ENCODE data around the gene MAD1L1. TPM values are rescaled to one million over a fixed set of nuclear protein-coding genes. Genes with fewer than 3 reads are reported as not detected.

MAD1L1 gene
- total RNA-seq, 1 donor from 2014 or later, result 57.4 TPM

DNA sequence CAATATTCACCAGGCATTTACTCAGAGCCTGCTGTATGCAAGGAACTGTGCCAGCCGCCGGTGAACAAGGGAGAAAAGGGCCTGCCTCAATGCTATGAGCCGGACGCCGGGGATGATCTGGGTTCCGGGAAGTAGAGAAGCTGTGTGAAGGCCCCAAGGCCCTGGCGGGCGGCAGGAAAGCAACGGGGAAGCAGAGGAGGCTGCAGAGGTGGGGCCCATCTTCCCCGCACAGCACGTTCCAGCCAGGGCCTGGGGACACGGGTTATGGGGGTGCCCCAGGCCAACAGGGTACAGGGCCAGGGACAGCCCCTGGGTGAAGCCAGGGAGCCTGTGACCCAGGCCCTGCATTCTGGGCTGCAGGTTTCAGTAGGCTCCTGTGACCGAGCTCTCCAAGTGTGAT is 179.3 kb downstream of the MAD1L1 start:
- H3K4me3 ChIP-seq (ENCODE audit: low read depth, low read length), result no peak overlapping the region
- no peaks in the 10 kb centered on the region for H3K27me3 ChIP-seq (ENCODE audit: control insufficient read depth, insufficient read depth, low read length)
- DNase-seq (ENCODE audit: low read depth) (no peak), FAIRE-seq (no peak)
- no peaks in the 10 kb centered on the region for H3K36me3 ChIP-seq (ENCODE audit: control insufficient read depth, insufficient read depth, low read length)
- TF ChIP-seq, protein P1, sequence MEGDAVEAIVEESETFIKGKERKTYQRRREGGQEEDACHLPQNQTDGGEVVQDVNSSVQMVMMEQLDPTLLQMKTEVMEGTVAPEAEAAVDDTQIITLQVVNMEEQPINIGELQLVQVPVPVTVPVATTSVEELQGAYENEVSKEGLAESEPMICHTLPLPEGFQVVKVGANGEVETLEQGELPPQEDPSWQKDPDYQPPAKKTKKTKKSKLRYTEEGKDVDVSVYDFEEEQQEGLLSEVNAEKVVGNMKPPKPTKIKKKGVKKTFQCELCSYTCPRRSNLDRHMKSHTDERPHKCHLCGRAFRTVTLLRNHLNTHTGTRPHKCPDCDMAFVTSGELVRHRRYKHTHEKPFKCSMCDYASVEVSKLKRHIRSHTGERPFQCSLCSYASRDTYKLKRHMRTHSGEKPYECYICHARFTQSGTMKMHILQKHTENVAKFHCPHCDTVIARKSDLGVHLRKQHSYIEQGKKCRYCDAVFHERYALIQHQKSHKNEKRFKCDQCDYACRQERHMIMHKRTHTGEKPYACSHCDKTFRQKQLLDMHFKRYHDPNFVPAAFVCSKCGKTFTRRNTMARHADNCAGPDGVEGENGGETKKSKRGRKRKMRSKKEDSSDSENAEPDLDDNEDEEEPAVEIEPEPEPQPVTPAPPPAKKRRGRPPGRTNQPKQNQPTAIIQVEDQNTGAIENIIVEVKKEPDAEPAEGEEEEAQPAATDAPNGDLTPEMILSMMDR (IDR thresholded peaks at IDR 0.05; ENCODE audit: insufficient read depth, low read length, severe bottlenecking), result no peak

DNA sequence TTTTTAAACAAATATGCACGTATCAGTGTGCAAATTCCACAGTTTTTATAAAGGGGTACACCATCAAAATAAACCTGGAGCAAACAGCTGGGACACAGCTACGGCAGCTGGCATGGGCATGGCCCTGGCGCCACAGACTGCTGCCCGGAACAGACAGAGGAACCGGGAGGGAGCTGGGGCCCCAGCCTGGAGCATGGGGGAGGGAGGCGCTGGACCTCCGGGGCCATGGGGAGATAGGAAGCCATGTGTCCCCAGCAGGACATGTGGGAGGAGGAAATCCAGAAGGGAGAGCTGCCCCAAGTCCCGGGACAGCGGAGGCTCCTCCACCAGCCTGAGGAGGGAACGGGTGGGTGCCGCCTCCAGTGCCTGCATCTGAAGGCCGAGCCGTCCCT is 180.1 kb downstream of the MAD1L1 start:
- Histone ChIP-seq H3K4me3 (ENCODE audit: low read depth, low read length) (no peak overlapping the region), H3K27me3 (ENCODE audit: control insufficient read depth, insufficient read depth, low read length) (no peaks in the 10 kb centered on the region), H3K36me3 (ENCODE audit: control insufficient read depth, insufficient read depth, low read length) (no peaks in the 10 kb centered on the region)
- TF ChIP-seq, protein P1 (IDR thresholded peaks at IDR 0.05; ENCODE audit: insufficient read depth, low read length, severe bottlenecking), result no peak
- DNase-seq (ENCODE audit: low read depth) (no peak), FAIRE-seq (no peak)

DNA sequence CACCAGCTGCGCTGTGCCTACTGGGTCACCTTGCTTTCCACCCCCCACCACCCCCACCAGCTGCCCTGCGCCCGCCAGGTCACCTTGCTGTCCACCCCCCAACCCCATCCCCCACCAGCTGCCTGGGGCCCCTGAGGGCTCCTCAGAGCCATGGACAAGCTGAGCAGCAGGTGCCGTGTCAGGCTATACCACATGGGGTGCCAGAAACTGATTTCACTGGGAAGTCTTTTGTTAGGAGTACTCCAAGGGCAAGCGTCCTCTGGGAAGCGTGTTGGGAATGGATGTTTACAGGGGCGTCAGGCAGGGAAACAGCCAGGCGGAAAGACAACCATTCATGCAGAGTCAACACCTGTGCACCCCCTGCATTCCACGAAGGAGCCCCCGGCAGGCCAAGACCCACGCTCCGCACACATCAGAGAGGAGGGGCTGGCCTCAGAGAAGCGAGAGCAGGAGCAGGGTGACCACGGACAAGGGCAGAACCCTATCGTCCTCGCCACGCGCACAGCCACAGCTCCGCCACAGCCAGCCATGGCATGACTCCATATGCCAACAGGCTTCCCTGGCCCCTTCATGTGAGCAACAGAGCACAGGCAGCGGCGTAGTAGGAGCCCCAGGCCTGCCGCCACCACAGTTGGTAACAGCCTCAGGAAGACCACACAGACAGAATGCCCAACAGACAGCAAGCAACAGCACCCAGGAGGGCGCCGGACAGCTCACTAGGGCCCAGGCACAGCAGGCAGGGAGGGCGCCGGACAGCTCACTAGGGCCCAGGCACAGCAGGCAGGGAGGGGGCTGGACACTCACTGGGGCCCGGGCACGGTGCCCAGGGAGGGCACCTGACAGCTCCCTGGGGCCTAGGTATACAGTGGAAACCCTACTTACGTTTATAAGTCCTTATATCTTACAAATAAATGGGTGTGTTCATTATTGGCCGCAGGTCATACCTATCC is 180.8 kb downstream of the MAD1L1 start:
- TF ChIP-seq, protein P1 (IDR thresholded peaks at IDR 0.05; ENCODE audit: insufficient read depth, low read length, severe bottlenecking), result no peak
- H3K36me3 ChIP-seq (ENCODE audit: control insufficient read depth, insufficient read depth, low read length), result no peaks in the 10 kb centered on the region
- DNase-seq (ENCODE audit: low read depth), result no peak
- no peaks in the 10 kb centered on the region for H3K27me3 ChIP-seq (ENCODE audit: control insufficient read depth, insufficient read depth, low read length)
- H3K4me3 ChIP-seq (ENCODE audit: low read depth, low read length), result no peak overlapping the region
- FAIRE-seq, result no peak

DNA sequence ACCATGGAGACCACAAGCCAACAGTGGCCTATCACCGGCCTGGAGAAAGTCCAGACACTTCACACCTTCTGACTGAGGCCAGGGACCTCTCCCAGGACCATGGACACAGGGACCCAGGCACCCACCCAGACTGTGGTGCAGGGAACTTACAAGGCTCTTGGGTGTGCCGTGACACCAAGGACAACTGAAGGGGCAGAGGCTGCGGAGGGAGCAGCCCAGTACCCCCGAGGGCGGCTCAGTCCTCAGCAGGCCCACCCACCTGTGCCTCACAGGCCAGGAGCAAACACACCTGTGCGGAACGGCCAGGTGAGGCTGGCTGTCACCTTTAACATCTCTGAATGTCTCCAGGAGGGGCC is 182.3 kb downstream of the MAD1L1 start:
- FAIRE-seq, result no peak

DNA sequence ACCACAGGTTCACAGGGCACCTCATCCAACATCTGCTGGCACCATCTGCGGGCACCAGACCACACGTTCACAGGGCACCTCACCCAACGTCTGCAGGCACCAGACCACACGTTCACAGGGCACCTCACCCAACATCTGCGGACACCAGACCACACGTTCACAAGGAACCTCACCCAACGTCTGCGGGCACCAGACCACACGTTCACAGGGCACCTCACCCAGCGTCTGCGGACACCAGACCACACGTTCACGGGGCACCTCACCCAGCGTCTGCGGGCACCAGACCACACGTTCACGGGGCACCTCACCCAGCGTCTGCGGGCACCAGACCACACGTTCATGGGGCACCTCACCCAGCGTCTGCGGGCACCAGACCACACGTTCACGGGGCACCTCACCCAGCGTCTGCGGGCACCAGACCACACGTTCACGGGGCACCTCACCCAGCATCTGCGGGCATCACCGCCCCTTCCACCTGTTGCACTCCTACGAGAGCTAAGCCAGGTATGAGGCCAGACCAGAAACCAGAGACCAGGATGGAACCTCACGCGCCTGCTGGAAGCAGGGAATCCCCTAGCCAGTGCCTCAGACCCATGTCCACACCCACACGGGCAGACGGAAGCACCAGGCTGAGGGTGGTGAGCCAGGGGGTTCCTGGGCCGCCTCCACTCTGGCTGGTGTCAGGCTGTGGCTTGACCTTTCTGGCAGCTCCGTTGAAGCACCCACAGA is 182.8 kb downstream of the MAD1L1 start:
- Histone ChIP-seq H3K27me3 (ENCODE audit: control insufficient read depth, insufficient read depth, low read length) (no peaks in the 10 kb centered on the region), H3K36me3 (ENCODE audit: control insufficient read depth, insufficient read depth, low read length) (no peaks in the 10 kb centered on the region), H3K4me3 (ENCODE audit: low read depth, low read length) (no peak overlapping the region)
- TF ChIP-seq, protein P1 (IDR thresholded peaks at IDR 0.05; ENCODE audit: insufficient read depth, low read length, severe bottlenecking), result no peak
- no peak for FAIRE-seq
- DNase-seq (ENCODE audit: low read depth), result no peak

More for the DNA sequence above, 182.3 kb downstream of the MAD1L1 start:
- DNase-seq (ENCODE audit: low read depth), result no peak
- TF ChIP-seq, protein P1 (IDR thresholded peaks at IDR 0.05; ENCODE audit: insufficient read depth, low read length, severe bottlenecking), result no peak
- no peak overlapping the region for H3K4me3 ChIP-seq (ENCODE audit: low read depth, low read length)
- H3K27me3 ChIP-seq (ENCODE audit: control insufficient read depth, insufficient read depth, low read length), result no peaks in the 10 kb centered on the region
- H3K36me3 ChIP-seq (ENCODE audit: control insufficient read depth, insufficient read depth, low read length), result no peaks in the 10 kb centered on the region

Measured in bronchial epithelial cell (primary cell).